Measurements from ENCODE around the gene SNRPD1. TPM values are rescaled to one million over a fixed set of nuclear protein-coding genes. Genes with fewer than 3 reads are reported as not detected.

SNRPD1 gene
- total RNA-seq, 1 experiment from 2014 or later = 134 TPM

DNA sequence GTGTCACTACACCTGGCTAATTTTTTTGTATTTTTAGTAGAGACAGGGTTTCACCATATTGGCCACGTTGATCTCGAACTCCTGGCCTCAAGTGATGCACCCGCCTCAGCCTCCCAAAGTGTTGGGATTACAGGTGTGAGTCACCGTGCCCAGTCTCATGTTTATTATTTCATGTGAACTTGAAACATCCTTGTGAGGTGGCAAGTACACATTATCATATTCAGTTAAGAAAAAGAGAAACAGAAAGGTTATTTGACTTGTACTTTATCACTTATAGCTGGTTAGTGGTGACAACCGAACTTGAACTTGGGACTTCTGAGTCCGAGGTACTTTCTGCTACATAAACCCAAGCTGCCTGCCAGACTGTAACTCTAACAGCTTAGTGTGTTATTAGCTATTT lies 68.0 kb downstream of the SNRPD1 start:
- H2AFZ ChIP-seq (ENCODE audit: low read depth, low read length, poor library complexity, severe bottlenecking) = no peak overlapping the region
- H3K27me3 ChIP-seq (ENCODE audit: insufficient read depth, low read length) = no peaks in the 10 kb centered on the region
- ChIA-PET RAD21 (ENCODE audit: low non-redundant PET in 1 of 2, low total read pairs in 2 of 2, uncharacterized antibody in 2 of 2, unreplicated experiment in 2 of 2) (no interaction called here), CTCF (interaction anchor here (0.6 to 1.1 kb wide), 2 partner anchors 80 to 1459 kb away, joined by 3 to 4 read pairs; partner anchors contain the start of gene ESCO1), POLR2A (no interaction called here)
- H4K20me1 ChIP-seq (ENCODE audit: insufficient read depth) = no peaks in the 10 kb centered on the region
- H3K4me2 ChIP-seq (ENCODE audit: low read length) = no peak overlapping the region
- intact Hi-C loops (cut with micrococcal nuclease) = no loop called here
- no peak overlapping the region for H3K4me3 ChIP-seq (replicated peaks in 1 of 2; ENCODE audit: low read depth in 1 of 2, low read length in 2 of 2)
- peaks cover 22% of the 10 kb centered on the region in 2 experiments for H3K4me1 ChIP-seq (ENCODE audit: control insufficient read depth in 1 of 2, insufficient read depth in 2 of 2, low read length in 2 of 2)
- TF ChIP-seq ELF1 (IDR thresholded peaks at IDR 0.05; ENCODE audit: borderline replicate concordance, low read depth) (no peak), REST (IDR thresholded peaks at IDR 0.05; ENCODE audit: low read depth) (no peak), EGR1 (IDR thresholded peaks at IDR 0.05; ENCODE audit: low read depth) (no peak), JUND (IDR thresholded peaks at IDR 0.05) (no peak), POLR2AphosphoS5 (IDR thresholded peaks at IDR 0.05; ENCODE audit: low read depth, low read length) (no peak), CBX3 (IDR thresholded peaks at IDR 0.05; ENCODE audit: low read depth) (no peak), SP1 (IDR thresholded peaks at IDR 0.05; ENCODE audit: low read depth) (no peak), EZH2 (IDR thresholded peaks at IDR 0.05) (no peak), RAD21 (IDR thresholded peaks at IDR 0.05; ENCODE audit: low read depth) (no peak), ZNF274 (IDR thresholded peaks at IDR 0.05; ENCODE audit: low read depth, low read length) (no peak), SRF (IDR thresholded peaks at IDR 0.05; ENCODE audit: low read depth) (no peak), FOSL1 (IDR thresholded peaks at IDR 0.05; ENCODE audit: low read depth) (no peak), MAX (IDR thresholded peaks at IDR 0.05) (no peak), ZBTB33 (IDR thresholded peaks at IDR 0.05; ENCODE audit: extremely low read depth, insufficient replicate concordance, low read length) (no peak), CEBPB (IDR thresholded peaks at IDR 0.05; ENCODE audit: low read depth) (no peak), EZH2phosphoT487 (IDR thresholded peaks at IDR 0.05; ENCODE audit: borderline replicate concordance) (no peak)
- TF ChIP-seq, protein P1, sequence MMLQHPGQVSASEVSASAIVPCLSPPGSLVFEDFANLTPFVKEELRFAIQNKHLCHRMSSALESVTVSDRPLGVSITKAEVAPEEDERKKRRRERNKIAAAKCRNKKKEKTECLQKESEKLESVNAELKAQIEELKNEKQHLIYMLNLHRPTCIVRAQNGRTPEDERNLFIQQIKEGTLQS (IDR thresholded peaks at IDR 0.05) = no peak
- TF ChIP-seq, protein P2, sequence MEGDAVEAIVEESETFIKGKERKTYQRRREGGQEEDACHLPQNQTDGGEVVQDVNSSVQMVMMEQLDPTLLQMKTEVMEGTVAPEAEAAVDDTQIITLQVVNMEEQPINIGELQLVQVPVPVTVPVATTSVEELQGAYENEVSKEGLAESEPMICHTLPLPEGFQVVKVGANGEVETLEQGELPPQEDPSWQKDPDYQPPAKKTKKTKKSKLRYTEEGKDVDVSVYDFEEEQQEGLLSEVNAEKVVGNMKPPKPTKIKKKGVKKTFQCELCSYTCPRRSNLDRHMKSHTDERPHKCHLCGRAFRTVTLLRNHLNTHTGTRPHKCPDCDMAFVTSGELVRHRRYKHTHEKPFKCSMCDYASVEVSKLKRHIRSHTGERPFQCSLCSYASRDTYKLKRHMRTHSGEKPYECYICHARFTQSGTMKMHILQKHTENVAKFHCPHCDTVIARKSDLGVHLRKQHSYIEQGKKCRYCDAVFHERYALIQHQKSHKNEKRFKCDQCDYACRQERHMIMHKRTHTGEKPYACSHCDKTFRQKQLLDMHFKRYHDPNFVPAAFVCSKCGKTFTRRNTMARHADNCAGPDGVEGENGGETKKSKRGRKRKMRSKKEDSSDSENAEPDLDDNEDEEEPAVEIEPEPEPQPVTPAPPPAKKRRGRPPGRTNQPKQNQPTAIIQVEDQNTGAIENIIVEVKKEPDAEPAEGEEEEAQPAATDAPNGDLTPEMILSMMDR (IDR thresholded peaks at IDR 0.05 in 2 of 3, conservative IDR thresholded peaks at IDR 0.05 in 1 of 3; ENCODE audit: borderline replicate concordance in 1 of 3, insufficient read depth in 1 of 3, low read depth in 2 of 3, low read length in 2 of 3) = no peak
- H3K9ac ChIP-seq (ENCODE audit: low read length) = no peak overlapping the region
- ATAC-seq (no peak), DNase-seq (ENCODE audit: low read depth, low spot score) (no peak)
- BruUV-seq (replicated peaks) = no TSS peak
- peaks cover 2 to 8% of the 10 kb centered on the region in 2 experiments; a peak in 3 of 4 replicates for H3K36me3 ChIP-seq (ENCODE audit: control insufficient read depth in 1 of 2, insufficient read depth in 2 of 2, low read length in 2 of 2)
- no peak overlapping the region for H3K27ac ChIP-seq (ENCODE audit: low read depth, low read length)
- no peaks in the 10 kb centered on the region for H3K9me3 ChIP-seq (ENCODE audit: control insufficient read depth in 1 of 2, insufficient read depth in 1 of 2, low read depth in 1 of 2, low read length in 2 of 2)
- H3K9me2 ChIP-seq (ENCODE audit: insufficient read depth) = no peaks in the 10 kb centered on the region
- H3K79me2 ChIP-seq (ENCODE audit: insufficient read depth, low read length) = peaks cover 4% of the 10 kb centered on the region; the same call in 1 of the 2 replicates

Measured in HCT116 (cell line).